HCEC 1CT (cell line): ENCODE measurements around the gene NIFK.
"Not testable (repeated sequence)": the region's sequence is repeated elsewhere in the genome, so short reads cannot be mapped to it uniquely, and the experiment has no call there.

Source experiments
- DNase-seq: peaks from one replicate; pipeline ENCODE4 v3.0.0-alpha.2; 2017

The NIFK gene

DNA sequence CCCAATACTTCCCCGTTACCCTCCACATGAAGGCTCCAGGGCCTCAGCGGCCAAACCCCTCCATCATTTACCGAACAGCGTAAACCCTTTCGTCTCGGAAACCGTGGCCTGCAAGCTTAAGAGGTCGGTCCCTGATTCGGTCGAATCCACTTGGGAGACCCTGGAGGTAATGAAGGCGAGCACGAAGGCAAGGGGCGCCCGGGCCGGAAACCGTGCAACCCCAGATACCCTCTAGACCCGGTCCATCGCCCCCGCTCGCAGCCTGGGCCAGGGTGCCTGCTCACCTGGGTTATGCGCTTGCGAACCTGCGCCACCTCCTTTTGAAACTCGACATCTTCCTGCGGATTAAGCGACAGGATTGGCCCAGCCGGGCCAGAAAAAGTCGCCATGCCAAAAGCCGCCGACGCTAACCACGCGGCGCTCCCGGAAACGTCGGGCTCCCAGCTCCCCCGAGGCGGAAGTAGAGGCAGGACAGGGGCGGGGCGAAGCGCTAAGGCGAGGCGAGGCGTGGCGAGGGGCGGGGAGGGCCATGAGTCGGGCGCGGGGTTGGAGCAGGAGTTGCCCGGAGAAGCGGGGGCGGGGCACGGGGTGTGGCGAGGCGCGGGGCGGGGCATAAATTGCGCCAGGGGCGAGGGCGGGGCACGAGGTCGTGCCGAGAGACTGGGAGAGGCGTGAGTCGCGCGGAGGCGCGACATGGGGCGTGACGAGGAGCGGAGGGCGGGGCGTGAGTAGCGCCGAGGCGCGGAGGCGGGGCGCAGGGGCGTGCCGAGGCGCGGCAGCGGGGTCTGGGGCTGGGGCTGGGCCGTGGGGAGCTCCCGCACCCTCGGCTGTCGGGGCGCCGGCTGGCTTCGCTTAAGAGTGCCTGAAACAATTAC is at the start of gene NIFK:
NIFK (minus strand) TSS at position 414 of the 875 bp plus-strand sequence; CDS start at position 389, 25 bp downstream.
- peak; percentile 98 for DNase-seq

- no peak for DNase-seq
Measured at GRCh38 chr2:121783180-121783579, 46.5 kb upstream of the NIFK start.

GRCh38 chr2:121778741-121779487 is 42.2 kb upstream of the NIFK start:
- DNase-seq: no peak

DNA sequence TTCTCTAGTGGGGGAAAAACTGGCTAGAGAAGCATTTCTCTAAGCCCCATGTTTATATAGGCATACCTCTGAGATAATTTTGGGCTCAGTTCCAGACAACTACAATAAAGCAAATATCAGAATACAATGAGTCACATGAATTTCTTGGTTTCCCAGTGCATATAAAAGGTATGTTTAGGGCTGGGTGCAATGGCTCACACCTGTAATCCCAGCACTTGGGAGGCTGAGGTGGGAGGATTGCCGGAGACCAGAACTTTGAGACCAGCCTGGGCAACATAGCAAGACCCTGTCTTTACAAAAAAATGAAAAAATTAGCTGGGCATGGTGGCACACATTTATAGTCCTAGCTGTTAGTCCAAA is 41.0 kb upstream of the NIFK start:
- DNase-seq: peak; percentile 47

DNA sequence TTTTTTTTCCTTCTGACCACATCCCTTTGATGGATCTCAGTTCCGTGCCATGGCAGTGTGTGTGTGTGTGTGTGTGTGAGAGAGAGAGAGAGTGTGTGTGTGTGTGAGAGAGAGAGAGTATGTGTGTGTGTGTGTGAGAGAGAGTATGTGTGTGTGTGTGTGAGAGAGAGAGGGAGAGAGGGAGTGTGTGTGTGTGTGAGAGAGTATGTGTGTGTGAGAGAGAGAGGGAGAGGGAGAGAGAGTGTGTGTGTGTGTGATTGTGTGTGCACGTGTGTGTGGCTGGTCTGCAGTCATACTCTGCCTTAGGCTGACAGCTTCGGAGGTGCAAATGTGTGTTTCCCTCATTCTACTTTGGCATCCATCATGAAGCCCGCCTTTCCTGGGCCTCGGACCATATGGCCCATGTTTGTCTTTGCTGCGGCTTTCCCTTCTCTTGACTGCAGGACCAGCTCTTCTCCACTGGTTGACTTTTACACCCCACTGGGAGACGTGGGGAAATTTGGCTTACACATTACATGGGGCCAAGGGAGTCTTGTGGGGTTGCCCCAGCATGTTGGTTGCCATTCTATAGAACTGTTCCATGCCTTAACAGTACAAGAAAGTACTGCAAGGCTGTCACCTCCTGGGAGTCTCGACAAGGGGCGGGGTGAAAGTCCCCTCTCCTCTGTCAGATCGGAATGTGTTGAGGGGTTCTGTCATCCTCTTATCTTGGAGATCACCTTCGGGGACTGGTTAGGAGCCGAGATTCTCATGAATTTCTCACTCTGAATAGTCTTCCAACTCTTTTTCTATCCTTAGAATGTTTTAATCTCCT is 40.4 kb upstream of the NIFK start:
- DNase-seq: no peak

DNA sequence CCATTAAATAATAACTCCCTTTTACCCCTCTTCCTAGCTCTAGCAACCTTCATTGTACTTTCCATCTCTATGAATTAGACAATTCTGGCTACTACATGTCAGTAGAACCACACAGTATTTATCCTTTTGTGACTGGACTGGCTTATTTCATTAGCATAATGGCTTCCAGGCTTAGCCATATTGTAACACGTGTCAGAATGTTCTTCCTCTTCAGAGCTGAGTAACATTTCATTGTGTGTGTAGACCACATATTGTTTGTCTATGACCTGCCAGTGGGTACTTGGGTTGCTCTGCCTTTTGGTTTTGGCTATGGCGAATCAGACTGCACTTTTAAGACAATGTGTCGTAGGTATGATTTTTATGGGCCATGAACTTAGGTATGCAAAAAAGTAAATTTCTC is 39.7 kb upstream of the NIFK start:
- no peak for DNase-seq

GRCh38 chr2:121774235-121774634 is 37.6 kb upstream of the NIFK start:
- DNase-seq: no peak

- DNase-seq: no peak
Measured at GRCh38 chr2:121771976-121772742, 35.5 kb upstream of the NIFK start.

DNA sequence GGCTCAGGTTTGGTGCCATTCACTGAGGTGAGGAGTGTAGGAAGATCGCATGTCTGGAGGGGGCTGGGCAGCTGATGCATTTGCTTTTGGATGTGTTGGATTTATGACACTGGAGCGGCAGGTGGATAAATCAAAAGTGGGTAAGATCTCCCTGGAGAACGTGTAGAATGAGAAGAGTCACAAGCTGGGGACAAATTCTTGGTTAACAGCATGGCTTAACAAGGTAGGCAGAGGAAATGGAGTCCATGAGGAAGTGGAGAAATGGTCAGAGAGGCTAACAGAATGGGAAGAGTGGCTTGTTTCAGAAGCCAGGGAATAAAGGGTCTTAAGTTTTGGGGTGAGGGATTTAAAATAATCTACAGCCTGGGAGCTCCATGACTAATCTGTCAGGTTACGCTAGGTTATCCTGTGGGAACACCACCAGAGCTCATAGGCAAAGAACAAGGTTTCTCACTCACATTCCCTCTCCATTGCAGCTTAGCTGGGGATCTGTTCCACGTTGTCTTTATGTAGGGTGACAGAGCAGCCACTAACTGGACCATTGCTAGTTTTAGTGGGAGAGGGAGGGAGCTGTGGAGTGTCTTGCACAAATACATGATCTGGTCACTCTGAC is 31.6 kb upstream of the NIFK start:
- DNase-seq: no peak

DNA sequence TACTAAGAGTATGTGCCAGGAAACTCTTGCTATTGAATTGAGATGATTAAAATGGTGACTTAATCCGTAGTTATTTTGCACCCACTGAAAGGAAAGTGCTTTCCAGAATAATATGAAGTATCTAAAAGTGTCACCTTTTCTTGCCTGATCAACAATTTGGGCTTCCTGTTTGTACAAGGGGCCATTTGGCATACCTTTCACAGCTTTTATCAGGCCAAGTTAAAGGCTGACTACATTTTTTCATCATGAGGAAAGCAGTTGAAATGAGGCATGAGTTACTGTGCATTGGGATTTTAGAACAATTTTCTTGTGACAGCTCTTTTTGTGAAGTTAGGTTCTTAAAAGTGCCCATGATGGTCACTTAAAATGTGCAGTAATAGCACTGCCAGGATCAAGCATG is 29.9 kb upstream of the NIFK start:
- no peak for DNase-seq

DNA sequence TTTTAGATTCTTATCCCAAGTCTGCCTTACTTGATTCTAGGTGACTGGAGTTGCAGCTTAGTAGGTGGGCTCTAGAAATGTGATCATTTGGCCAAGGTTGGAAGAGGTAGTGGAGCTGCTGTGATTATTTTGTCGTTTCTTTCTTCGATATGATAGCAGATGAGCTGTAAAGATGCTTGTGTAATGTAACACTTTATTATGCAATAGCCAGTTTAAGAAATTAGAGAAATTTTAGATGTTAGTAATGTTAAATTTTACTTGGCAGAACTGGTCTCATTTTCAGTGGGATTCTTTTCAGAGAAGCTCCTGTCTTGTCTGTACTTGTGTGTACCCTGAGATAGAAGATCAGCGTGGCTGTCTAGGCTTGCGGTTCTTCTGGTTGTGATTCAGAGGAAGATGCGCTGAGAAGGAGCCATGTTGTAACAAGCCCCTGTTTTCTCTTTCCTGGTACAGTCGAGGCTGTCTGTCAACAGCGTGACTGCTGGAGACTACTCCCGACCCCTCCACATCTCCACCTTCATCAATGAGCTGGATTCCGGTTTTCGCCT is 28.1 kb upstream of the NIFK start:
- no peak for DNase-seq

DNA sequence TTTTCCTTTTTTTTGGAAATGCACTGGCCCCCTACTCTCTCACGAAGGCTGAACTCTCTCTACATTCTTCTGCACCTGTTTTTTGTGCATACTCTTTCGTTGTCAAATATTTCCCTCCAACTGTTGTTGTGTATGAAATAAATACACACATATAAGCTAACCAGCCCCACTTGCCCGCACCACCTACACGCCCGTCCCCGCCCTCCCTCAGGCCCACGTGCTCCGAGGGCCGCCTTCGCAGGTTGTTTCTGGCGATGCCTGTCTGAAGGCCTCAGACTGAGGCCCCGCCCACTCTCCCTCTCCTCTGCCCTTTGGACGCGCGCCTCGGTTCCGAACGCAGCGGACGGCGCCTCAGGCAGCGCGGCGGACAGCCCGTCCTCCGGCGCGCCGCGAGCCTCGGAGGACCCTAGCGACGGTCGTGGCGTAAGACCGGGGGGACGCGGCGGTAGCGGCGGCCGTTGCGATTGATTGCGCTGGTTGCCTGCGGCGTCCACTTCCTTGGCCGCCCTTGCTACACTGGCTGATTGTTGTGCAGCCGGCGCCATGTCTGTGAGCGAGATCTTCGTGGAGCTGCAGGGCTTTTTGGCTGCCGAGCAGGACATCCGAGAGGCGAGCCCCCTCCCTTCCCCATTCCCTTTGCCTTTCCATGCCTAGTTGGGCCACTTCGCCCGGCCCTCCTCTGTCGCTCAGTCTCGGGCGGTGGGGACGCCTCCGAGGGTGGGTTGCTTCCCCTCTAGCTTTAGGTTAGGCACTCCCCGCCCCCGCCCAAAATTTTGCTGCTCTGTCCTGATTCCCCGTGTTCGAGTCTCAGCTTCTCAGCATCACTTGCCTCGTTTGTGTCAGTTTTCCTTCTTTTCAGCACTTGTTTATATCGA is 18.8 kb upstream of the NIFK start, which contains the start of gene TSN:
TSN (plus strand) TSS at position 415 of the 875 bp plus-strand sequence; CDS start at position 544, 129 bp downstream.
- DNase-seq: peak; percentile 97

DNA sequence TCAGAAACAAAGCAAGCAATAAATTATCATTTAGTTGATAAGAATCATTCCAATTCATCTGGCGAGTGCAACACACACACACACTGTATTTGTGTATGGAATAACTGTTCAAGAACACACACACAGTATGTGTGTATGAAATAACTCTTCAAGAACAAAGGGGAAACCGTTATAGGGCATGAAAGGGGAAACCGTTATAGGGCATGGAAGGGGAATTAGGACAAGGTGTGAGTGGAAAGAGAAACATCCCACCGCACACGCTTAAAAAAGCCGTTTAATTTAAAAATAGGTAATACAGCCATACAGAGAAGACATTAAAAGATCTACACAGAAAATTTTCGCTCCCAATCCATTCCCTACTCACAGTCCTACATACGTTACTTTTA is 18.2 kb upstream of the NIFK start:
- no peak for DNase-seq

DNA sequence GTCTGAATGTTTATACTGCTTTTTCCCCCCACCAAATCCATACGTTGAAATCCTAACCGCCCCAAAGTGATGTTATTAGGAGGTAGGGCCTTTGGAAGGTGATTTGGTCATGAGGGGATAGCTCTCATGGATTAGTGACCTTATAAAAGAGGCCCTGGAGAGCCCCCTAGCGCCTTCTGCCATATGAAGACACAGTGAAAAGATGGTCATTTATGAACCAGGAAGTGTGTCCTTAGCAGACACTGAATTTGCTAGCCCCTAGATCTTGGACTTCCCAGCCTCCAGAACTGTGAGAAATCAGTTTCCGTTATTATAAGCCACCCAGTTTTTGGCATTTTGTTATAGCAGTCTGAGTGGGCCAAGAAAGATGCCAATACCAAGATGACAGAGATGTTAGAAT is 11.5 kb upstream of the NIFK start:
- DNase-seq: peak; percentile 69

- no peak for DNase-seq
Measured at GRCh38 chr2:121746071-121746578, 9.4 kb upstream of the NIFK start.

DNA sequence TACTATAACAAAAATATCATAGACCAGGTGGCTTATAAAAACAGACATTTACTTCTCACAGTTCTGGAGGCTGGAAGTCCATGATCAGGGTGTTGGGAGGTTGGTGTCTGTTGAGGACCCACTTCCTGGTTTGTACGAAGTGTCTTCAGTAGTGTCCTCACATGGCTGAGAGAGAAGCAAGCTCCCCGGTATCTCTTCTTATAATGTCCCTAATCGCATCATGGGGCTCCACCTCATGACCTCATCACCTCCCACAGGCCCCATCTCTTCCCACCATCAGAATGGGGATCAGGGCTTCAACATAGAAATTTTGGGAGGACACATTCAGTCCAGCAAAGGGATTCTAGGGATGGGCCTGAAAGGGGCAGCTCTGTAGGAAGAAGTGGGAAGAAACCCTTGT is 4.8 kb upstream of the NIFK start:
- no peak for DNase-seq

GRCh38 chr2:121740973-121741372 is 4.3 kb upstream of the NIFK start:
- no peak for DNase-seq

- peak; percentile 17 for DNase-seq
Measured at GRCh38 chr2:121736140-121736461, 574 bp downstream of the NIFK start.

DNA sequence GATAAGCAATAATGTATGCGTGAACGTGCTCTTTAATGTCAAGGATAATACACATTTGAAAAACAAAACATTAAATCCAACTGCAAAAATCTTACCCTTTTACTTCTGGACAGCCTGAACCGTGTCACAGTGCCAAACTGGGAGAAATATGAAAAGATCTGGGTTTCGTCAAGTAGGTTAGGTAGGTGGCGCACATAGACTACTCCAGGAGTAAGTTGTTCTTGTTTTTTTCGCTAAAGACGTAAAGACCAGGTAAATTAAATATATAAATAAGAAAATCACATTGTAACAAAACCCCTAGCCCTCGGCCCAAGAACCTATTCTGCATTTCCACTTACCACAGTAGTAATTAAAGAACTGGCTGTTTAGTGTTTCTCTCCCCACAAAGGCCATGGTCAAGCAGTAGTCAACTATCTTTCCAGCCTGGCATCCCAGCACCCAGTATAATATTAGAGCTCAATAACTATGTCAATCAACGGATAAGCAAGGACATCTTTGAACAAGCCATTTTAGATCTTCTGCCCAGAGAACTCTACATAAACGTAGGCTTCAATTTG is 1.1 kb downstream of the NIFK start:
- no peak for DNase-seq

DNA sequence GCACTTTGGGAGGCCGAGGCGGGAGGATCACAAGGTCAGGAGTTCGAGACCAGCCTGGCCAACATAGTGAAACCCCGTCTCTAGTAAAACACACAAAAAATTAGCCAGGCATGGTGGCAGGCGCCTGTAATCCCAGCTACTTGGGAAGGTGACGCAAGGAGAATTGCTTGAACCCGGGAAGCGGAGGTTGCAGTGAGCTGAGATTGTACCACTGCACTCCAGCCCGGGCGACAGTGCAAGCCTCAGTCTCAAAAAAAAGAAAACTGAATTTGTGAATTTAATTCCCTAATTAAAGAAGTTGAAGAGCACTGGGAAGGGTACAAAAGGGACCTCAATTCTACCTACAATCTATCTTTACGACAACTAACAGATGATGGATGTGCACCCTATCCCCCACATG is 2.1 kb downstream of the NIFK start:
- not testable (repeated sequence) for DNase-seq
